Activated T-cell treated with anti-CD3 and anti-CD28 coated beads for 4 hours (primary cell): ENCODE data around the gene PPM1E.
"Not testable (repeated sequence)": the region's sequence is repeated elsewhere in the genome, so short reads cannot be mapped to it uniquely, and the experiment has no call there.

Experiments
- DNase-seq: peaks from one replicate; pipeline ENCODE4 v3.0.0-alpha.2; 2020

Gene PPM1E

DNA sequence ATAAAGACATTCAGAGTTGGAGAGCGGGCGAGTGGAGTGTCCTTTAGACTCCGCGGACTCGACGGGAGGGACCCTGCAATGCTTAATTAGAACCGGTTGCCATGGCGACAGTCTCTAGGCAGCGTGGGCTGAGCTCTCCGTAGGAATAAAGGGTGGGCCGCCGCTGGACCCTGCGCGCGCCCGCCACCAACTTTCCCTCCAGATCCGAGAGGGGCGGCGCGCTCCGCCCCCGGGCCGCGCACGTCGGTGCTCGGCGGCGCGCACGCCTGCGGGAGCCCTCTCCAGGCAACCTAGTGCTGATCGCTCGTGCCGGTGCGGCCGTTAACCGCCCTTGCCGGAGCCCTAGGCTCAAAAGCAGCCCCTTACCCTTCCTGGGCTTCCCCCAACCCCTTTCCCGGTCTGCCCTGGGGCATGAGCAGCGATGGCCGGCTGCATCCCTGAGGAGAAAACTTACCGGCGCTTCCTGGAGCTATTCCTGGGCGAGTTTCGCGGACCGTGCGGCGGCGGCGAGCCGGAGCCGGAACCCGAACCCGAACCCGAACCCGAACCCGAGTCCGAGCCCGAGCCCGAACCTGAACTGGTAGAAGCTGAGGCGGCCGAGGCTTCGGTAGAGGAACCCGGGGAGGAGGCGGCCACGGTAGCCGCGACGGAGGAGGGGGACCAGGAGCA, at the start of gene PPM1E:
Gene PPM1E (plus strand): TSS at position 278 of the 669 bp plus-strand sequence.
- DNase-seq, result peak; percentile 9

DNA sequence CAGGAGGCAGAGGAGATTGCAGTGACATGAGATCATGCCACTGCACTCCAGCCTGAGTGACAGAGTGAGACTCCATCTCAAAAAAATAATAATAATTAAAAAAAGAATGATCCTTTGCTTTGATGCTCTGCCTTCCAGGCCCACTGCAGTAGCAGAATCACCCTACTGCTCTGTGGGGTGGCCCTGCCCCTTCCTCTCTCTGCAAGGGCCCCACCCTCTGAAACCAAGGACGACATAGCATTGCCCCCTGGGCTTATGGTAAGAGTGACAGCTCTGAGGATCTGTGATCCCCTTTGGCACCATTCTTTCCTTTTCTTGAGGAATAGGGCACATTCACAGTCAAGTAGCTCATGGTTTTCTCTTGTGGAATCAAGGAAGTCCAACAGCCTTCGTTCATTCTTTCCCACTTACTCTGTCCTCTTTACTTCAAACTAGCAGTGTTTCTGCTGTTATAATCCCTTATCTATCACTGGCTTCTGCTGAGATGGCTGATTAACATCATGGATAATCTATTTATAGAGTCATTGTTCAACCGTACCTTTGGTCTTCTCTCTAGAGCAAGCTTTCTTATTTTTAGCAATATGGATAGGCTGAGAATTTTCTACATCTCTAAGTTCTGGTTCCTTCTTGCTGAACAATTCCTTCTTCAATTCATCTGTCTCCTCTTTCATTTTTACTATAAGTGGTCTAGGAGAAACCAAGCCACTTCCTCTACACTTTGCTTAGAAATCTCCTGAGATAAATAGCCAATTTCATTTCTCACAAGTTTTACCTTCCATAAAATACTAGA, 49.1 kb upstream of the PPM1E start:
- no peak for DNase-seq

DNA sequence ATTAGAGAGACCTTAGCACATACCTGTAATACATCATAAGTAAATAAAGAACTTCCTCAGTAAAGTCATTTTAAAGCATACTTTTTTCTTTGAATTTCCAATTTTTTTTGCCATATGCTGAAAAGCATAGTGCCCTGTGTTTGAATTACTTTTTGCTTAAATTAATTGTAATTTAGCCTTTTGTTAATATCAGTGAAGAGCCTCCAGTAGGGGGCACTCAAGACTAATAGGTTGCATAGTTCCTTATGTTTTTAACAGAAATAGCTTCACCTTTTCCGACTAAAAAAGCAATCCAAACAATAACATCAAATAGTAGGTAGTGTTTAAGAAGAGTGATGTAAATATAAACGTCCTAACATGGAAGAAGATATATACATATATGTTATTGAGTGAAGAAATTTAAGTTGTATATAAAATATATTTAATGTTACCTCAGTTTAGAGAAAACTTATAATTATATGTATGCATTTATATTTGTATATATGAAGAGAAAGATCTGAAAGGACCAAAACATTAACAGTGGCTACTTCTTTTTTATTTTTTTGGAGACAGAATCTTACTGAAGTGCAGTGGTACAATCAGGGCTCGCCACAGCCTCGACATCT, 44.6 kb upstream of the PPM1E start:
- DNase-seq, result peak; percentile 44

DNA sequence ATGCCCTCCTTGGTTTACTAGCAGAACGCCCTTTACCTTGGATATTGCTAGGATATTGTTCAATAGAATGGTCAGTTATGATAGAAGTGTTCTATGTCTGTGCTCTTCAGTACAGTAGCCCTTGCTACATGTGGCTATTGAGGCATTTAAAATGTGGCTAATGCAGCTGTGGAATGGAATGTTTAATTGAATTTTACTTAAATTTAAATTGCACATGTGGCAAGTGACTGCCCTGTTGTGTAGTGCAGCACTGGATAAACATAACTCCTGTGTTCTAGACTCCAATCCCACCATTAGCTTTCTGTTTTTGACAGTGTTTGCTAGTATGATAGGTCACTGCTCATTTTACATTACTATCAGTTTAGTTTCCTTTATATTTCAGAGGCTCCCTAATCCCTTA, 33.4 kb upstream of the PPM1E start:
- DNase-seq, result no peak

DNA sequence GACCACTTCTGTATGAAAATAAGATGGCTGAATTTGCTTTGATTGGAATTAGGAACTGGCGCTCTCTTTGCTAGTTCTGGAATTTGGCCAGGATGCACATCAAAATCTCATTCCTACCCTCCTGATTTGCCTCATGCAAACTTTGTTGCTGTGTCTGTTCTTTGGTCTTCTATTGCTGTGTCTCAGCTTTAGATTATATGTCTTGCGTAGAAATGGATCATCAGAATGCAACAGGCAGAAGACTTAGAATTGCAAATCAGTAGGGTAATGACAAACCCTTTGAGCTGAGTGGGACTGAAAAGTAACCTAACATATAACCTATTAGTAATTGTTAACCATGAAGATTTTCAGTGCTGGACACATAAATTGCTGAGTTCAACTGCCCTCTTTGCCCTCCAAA, 33.0 kb upstream of the PPM1E start:
- DNase-seq, result no peak

DNA sequence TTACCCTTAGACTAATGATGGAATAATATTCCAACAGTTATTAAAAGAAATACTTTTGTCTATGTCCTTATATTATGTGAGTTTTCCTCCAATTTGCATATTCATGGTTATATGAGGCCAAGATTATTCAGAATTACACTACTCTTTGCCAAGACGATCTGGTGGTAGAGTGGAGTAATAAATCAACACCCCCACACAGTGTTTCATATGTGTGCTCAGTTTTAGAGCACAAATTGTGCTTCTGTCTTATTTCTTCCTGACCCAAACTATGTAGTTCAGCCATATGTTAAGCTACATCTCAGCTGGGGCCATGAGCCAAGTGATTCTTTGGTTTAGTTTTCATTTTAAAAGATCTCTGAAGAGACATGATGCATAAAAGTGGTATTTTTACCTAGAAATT, 26.9 kb upstream of the PPM1E start:
- no peak for DNase-seq

DNA sequence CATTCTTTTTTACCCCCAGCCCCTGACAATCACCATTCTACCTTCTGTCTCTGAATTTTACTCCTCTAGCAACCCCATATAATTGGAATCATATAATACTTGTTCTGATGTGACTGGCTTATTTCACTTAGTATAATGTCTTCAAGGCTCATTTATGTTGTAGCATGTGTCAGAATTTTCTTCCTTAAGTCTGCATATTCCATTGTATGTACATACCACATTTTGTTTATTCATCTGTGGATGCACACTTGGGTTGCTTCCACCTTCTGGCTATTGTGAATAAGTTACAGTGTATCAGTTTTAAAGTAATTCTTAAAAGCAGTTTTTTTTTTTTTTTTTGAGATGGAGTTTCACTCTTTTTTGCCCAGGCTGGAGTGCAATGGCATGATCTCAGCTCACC, 24.7 kb upstream of the PPM1E start:
- no peak for DNase-seq

DNA sequence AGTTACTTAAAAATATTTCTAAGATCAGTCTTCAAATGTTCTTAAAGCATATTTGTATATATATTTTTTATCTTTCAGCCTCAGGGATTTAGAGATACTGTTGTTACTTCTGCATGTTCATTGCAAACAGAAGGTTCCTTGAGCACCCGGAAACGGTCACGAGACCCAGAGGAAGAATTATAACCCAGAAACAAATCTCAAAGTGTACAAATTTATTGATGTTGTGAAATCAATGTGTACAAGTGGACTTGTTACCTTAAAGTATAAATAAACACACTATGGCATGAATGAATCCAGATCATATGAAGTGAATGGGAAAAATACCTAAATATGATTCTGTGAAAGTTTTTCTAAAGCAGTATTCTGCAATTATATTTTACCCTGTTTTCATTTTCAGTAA, 21.6 kb upstream of the PPM1E start:
- no peak for DNase-seq

DNA sequence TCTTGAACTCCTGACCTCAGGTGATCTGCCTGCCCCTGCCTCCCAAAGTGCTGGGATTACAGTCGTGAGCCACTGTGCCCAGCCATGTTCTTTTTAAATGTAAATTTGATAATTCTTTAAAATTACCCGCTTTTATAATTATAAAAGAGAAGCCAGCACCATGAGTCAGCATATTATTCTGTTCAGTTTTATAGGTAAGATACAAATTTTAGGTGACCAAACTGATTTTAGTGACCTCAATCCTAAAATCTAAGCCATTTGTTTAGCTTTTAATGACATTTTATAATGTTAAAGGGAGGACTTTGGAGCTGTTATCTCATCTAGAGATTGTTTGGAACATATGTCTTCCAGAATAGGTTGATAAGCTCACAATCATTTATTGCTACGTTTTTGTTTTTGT, 20.8 kb upstream of the PPM1E start:
- no peak for DNase-seq

DNA sequence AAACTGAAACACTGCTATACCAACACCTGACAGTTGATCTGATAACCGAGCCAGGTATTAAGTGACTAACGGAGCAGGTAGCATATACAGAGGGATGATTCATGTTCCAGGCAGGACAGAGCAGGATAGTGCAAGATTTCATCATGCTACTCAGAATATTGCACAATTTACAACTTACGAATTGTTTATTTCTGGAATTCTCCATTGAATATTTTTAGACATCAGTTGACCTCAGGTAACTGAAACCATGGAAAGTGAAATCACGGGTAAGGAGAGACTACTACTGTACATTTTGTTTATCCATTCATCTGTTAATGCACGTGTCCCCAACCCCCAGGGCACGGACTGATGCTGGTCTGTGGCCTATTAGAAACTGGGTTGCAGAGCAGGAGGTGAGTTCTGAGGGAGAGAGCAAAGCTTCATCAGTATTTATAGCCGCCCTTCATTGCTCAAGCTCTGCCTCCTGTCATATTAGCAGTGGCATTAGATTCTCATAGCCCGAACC, 14.5 kb upstream of the PPM1E start:
- no peak for DNase-seq

DNA sequence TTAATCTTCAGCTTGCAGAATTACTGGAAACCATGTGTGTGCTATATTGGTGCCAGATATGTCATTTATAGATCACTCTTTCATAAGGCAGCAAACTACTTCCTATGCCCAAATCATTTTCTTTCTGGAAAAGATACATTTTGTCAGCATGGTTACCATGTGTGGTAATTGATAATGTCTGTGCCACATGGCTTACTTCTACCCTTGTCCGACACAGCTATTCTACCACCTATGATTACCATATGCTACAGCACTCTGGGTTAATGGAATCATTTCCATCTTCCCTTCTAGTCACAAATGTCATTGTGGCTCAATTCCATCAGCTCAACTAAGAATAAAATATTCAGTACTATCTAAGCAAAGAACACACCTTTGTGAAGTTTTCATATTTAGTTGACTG, 8.0 kb upstream of the PPM1E start:
- no peak for DNase-seq

DNA sequence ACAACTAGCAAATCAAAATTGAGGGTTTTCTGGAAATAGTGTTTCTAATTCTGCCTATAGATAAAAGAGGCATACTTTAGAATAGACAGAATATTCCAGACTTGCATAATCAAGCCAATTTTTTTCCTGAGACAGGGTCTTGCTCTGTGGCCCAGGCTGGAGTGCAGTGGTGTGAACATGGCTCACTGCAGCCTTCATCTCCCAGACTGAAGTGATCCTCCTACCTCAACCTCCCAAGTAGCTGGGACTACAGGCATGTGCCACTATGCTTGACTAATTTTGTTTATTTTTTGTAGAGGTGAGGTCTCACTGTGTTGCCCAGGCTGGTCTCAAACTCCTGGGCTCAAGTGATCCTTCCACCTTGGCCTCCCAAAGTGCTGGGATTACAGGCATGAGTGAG, 6.0 kb upstream of the PPM1E start:
- not testable (repeated sequence) for DNase-seq

DNA sequence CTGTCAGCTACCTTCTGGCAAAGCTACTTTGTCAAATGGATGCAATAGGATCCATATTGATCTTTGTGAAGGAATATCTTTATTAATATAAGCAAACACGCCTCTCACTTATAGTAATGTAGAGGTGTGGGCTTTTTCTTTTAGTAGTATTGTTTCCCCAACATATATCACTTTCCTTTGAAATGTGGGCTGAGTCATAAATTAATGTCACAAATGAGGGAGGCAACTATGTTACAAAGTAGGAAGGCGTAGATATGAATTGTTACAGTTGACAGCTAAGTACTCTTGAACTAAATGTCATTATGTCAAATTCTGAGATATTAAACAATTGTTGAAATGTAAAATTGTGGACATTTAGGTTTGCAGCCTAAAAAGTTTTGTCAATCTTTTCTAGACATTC, 2.6 kb upstream of the PPM1E start:
- no peak for DNase-seq

DNA sequence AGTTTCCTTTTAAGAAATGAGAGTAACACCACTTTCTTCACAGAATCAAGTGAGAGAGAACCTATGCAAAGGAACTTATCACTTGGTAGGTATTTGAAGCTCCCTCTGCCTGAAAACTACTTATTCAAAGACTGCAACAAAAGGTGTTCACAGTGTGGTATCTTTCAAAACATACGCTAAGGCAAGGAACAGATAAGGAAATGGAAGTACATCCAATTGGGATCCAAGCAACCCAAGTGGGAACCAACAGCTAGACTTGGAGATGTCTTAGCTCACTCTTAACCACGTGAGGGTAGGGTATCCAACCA, 431 bp upstream of the PPM1E start:
- DNase-seq, result no peak

DNA sequence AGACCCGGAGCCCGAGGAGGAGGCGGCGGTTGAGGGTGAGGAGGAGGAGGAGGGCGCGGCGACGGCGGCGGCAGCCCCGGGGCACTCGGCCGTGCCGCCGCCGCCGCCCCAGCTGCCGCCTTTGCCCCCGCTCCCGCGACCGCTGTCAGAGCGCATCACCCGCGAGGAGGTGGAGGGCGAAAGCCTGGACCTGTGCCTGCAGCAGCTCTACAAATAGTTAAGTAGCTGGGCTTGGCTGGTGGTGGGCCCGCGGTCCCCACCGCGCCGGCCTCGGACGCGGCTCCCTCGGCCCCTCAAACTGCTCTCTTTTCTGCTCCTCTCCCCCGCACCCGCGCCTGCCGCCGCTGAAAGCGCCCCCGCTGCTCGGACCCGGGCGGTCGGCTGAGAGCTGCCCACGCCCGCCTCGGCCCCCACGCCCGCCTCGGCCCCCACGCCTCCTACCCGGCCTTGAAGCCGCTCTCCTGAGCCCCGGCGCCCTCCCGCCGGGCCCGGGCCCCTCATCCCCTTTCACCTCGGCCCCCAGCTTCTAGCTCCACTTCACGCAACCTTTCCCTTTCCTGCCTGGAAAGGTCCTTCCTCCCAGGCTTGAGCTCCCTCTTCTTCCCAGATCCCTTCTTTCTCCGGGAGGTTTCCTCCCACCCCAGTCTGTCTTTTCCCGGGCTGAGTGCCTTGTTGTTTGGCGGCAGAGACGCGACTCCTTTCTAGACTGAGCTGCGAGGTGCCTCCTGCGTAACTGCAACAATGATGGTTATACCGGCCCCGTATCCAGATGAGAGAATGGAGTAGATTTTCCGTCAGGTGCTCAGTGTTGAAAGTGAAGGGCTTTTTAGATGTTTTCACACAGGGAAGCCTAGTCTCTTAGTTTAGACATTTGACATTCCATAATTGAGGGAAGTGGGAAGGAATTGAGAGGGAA, 850 bp downstream of the PPM1E start:
- no peak for DNase-seq

DNA sequence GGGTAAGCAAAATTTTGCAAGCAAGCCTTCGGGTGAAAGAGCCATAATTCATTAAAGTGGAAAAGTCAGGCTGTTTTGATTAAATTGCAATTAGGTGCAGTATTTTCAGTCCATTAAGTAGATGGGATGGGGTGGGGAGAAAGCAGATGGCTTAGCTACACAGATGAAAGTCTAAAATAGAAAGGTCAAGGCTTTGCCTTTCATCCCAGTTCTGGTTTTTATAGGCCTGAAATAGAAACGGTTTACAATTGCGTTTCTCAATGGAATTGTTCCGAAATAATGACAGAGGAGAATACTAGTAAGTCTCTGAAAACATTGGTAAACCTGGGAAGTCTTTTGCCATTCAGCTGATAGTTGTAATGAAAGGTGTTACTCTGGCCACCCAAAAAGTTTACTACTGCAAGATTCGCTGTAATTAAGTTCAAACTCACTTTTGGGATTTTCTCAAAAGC, 1.5 kb downstream of the PPM1E start:
- no peak for DNase-seq

DNA sequence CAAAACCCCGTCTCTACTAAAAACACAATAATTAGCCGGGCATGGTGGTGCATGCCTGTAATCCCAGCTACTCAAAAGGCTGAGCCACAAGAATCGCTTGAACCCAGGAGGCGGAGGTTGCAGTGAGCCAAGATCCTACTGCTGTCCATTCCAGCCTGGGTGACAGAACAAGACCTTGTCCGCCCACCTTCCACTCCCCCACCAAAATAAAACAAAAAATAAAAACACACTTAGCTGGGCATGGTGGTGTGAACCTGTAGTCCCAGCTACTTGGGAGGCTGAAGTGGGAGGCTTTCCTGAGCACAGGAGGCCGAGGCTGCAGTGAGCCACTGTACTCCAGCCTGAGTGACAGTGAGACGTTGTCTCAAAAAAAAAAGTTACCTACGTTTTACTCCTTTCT, 3.2 kb downstream of the PPM1E start:
- no peak for DNase-seq

DNA sequence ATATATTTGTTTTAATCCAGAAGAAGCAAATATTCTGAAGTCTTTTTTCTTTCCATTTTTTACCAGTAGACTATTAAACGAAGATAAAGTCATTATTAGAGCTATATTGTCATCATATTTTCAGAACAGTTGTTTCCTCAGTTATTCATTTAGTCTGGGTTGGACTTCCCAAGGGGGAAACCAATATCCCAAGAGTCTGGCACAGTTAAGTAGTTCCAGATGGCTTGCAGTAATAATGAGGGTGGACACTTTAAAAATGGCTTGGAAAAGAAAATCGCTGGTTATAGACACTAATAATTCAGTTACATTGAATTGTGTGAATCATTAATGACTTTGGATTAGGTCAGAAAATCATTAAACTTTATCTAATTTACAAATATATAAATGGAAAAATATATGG, 3.9 kb downstream of the PPM1E start:
- DNase-seq, result no peak

DNA sequence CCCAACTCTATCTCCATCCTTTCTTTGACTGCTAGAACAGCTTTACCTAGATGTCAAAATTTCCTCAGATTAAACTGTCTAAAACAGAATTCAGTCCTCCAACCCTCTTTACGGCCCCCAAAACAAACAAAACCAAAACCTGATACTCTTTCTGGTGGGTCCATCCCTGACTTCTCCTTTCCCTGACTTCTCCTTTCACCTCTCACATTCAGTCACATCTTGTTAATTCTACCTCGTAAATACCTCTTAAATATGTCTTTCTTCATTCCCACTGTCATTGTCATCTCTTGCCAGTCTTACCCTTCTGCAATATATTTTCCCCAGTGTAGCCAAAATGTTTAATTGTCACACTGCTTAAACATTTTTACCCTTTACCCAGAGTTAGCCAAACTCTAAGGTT, 4.6 kb downstream of the PPM1E start:
- no peak for DNase-seq

DNA sequence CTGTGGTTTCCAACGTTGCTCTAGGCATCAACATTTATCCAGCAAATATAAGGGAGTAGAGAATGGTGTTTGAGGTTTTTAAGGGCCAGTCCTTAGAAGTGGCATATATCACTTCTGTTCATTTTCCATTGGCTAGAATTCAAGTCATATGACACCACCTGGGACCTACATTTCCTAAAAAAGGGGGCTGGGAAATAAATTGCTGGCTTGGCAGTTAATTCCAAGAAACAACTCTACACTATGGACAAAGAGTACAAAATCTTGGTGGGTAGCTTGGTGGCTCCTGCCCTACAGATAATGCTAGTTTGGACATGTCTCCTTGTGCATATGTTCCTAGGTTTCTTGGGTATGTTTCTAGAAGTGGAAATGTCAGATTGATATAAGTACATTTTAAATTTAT, 7.6 kb downstream of the PPM1E start:
- DNase-seq, result no peak

DNA sequence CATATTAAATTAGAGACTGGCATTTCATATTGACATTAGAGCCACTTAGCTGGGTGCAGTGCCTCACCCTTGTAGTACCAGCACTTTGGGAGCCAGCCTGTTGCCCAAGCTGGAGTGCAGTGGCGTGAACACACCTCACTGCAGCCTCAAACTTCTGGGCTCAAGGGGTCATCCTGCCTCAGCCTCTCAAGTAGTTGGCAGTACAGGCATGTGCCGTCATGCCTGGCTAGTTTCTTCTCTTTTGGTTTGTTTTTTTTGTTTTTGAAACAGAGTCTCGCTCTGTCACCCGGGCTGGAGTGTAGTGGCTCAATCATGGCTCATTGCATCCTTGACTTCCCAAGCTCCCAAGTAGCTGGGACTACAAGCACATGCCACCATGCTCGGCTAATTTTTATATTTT, 8.7 kb downstream of the PPM1E start:
- DNase-seq, result no peak

DNA sequence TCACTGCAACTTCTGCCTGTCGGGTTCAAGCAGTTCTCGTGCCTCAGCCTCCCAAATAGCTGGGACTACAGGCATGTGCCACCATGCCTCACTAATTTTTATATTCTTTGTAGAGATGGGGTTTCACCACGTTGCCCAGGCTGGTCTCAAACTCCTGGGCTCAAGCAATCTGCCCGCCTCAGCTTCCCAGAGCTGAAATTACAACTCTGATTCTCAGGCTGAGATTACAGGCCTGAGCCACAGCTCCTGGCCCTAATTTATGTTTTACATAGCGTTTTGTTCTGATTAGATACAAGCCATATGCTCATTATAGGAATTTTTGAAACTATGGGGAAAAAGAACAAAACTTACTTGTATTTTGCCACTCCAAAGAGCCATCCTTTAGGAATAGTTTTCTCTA, 22.8 kb downstream of the PPM1E start:
- not testable (repeated sequence) for DNase-seq

DNA sequence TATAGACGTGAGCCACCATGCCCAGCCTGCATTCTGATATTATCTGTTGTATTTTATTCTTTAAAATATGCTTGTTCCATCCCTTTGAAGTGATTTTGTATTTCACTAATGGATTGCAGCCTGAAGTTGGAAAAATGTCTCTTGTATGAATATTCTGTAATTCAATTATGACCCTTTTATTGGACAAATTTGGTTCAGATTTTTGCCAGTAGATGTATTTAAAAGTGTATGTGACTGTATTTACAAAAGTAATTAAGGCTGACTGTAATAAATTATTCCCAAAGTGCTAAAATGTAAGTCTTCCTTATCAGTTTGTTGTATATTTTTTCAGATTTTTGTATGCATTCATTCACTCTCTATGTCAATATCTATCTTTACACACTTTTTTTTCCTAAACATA, 23.8 kb downstream of the PPM1E start:
- no peak for DNase-seq
